HG03469 (cell line): Measurements from ENCODE around the gene MYO7B.
"Not testable (repeated sequence)": the region's sequence is repeated elsewhere in the genome, so short reads cannot be mapped to it uniquely, and the experiment has no call there.

ENCODE experiments used
- ATAC-seq: cut with Tn5 transposase; IDR thresholded peaks from one replicate; pipeline ENCODE4 v1.9.1; 2021; ENCODE audit warnings: mild to moderate bottlenecking, moderate library complexity, moderate number of reproducible peaks; ENCODE audit not compliant: unreplicated experiment

MYO7B gene

GRCh38 chr2:127523269-127523939 is 12.1 kb upstream of the MYO7B start:
- no peak for ATAC-seq

GRCh38 chr2:127524198-127524834 is 11.2 kb upstream of the MYO7B start:
- not testable (repeated sequence) for ATAC-seq

GRCh38 chr2:127525691-127526131 is 9.8 kb upstream of the MYO7B start:
- no peak for ATAC-seq

- ATAC-seq: peak; percentile 71
These were observed 9.1 kb upstream of the MYO7B start, which contains the start of gene IWS1 for GRCh38 chr2:127526132-127527000. Gene IWS1, minus strand, starts transcription at chr2:127526489. Its CDS starts 281 bp downstream, at chr2:127526208.

GRCh38 chr2:127527001-127527804 is 8.3 kb upstream of the MYO7B start:
- ATAC-seq: no peak

- no peak for ATAC-seq
These were observed 7.0 kb upstream of the MYO7B start for GRCh38 chr2:127528487-127528886.

GRCh38 chr2:127529416-127529815 is 6.1 kb upstream of the MYO7B start:
- not testable (repeated sequence) for ATAC-seq

- ATAC-seq: no peak
These were observed 5.0 kb upstream of the MYO7B start for GRCh38 chr2:127530245-127531140.

- no peak for ATAC-seq
These were observed 4.2 kb upstream of the MYO7B start for GRCh38 chr2:127531221-127531648.

GRCh38 chr2:127532296-127532695 is 3.2 kb upstream of the MYO7B start:
- no peak for ATAC-seq

GRCh38 chr2:127535918-127536317 is 435 bp downstream of the MYO7B start:
- no peak for ATAC-seq

GRCh38 chr2:127536707-127537541 is 1.4 kb downstream of the MYO7B start:
- no peak for ATAC-seq

GRCh38 chr2:127537644-127538043 is 2.2 kb downstream of the MYO7B start:
- no peak for ATAC-seq

GRCh38 chr2:127541809-127542208 is 6.3 kb downstream of the MYO7B start:
- ATAC-seq: no peak

- no peak for ATAC-seq
These were observed 6.7 kb downstream of the MYO7B start for GRCh38 chr2:127542231-127542630.

- ATAC-seq: not testable (repeated sequence)
These were observed 7.6 kb downstream of the MYO7B start for GRCh38 chr2:127543013-127543501.

- ATAC-seq: no peak
These were observed 9.7 kb downstream of the MYO7B start for GRCh38 chr2:127545189-127545588.

GRCh38 chr2:127545796-127546195 is 10.3 kb downstream of the MYO7B start:
- ATAC-seq: no peak
